ENCODE results near the gene SMC2.

Gene SMC2

DNA sequence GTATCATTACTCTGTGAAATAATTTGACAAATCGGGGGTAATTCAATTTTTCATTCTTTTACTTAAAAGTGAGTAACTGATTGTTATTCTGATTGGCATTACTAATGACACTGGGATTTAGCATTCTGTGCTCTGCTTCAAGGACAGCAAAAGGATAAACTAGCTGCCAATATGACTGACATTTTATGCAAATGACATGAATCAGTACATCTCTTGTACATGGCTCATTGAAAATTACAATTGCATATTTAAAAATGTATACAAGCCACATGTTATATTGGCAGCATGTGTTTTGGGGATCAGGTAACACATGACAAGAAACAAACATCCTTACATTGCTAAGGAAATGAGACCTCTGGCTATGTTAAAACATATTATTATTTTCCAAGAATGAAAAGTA lies 79.0 kb downstream of the SMC2 start:
- H3K4me3 ChIP-seq (ENCODE audit: low read length, poor library complexity, severe bottlenecking): no peak overlapping the region
- H3K9me2 ChIP-seq (replicated peaks; ENCODE audit: low read depth, low read length): no peaks in the 10 kb centered on the region
- no peak overlapping the region for H2AFZ ChIP-seq (ENCODE audit: low read length)
- TF ChIP-seq EZH2phosphoT487 (IDR thresholded peaks at IDR 0.05; ENCODE audit: borderline replicate concordance): no peak
- TF ChIP-seq, protein P1, sequence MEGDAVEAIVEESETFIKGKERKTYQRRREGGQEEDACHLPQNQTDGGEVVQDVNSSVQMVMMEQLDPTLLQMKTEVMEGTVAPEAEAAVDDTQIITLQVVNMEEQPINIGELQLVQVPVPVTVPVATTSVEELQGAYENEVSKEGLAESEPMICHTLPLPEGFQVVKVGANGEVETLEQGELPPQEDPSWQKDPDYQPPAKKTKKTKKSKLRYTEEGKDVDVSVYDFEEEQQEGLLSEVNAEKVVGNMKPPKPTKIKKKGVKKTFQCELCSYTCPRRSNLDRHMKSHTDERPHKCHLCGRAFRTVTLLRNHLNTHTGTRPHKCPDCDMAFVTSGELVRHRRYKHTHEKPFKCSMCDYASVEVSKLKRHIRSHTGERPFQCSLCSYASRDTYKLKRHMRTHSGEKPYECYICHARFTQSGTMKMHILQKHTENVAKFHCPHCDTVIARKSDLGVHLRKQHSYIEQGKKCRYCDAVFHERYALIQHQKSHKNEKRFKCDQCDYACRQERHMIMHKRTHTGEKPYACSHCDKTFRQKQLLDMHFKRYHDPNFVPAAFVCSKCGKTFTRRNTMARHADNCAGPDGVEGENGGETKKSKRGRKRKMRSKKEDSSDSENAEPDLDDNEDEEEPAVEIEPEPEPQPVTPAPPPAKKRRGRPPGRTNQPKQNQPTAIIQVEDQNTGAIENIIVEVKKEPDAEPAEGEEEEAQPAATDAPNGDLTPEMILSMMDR (conservative IDR thresholded peaks at IDR 0.05; ENCODE audit: low read length): no peak
- no peaks in the 10 kb centered on the region for H4K20me1 ChIP-seq (ENCODE audit: insufficient read depth, low read length, poor library complexity, severe bottlenecking)
- H3K4me1 ChIP-seq (ENCODE audit: insufficient read depth, low read length, poor library complexity, severe bottlenecking): no peaks in the 10 kb centered on the region
- H3K36me3 ChIP-seq (ENCODE audit: insufficient read depth, low read length): no peaks in the 10 kb centered on the region
- H3F3A ChIP-seq (ENCODE audit: low read depth): no peaks in the 10 kb centered on the region
- no peaks in the 10 kb centered on the region for H3K79me2 ChIP-seq (ENCODE audit: insufficient read depth, low read length)
- H3K27me3 ChIP-seq (ENCODE audit: insufficient read depth, low read length, poor library complexity, severe bottlenecking): no peaks in the 10 kb centered on the region
- H3K4me2 ChIP-seq (ENCODE audit: low read depth, low read length, poor library complexity, severe bottlenecking): no peak overlapping the region
- H3K9me3 ChIP-seq (ENCODE audit: insufficient read depth, low read depth, low read length): 0 out of 2 replicates have a peak, but pooled peaks cover under 1% of the 10 kb centered on the region
- no peak overlapping the region for H3K9ac ChIP-seq (ENCODE audit: low read depth, low read length, poor library complexity, severe bottlenecking)

DNA sequence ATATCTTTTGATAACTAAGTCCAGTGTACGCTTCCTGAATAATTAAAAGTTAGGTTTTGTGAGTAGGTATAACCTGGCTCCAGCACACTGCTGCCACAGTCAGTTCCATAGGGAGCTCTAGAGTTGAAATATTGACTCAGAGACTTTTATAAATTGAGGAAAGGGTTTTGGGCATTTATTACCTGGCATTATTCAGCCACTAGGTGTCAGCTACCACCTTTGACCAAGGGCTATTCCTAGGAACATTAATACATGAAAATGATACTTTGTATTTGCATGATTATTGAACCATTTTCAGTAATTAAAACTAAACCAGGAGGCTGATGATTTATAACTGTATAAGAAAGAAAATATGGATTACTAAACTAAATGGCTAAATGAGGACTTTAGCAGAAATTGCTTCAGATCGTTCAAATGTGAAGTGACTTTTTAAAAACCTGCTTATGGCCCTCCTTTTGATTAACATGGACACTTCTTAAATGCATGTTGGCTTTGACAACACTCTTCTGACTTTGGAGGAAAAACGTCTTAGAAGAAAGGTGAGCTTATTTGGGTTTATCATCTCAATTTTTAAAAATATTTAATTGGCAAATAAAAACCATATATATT lies 83.0 kb downstream of the SMC2 start:
- Histone ChIP-seq H2AFZ (ENCODE audit: low read length) (no peak overlapping the region), H3K4me2 (ENCODE audit: low read depth, low read length, poor library complexity, severe bottlenecking) (no peak overlapping the region), H3K27me3 (ENCODE audit: insufficient read depth, low read length, poor library complexity, severe bottlenecking) (no peaks in the 10 kb centered on the region), H3K9ac (ENCODE audit: low read depth, low read length, poor library complexity, severe bottlenecking) (no peak overlapping the region), H3K36me3 (ENCODE audit: insufficient read depth, low read length) (no peaks in the 10 kb centered on the region), H4K20me1 (ENCODE audit: insufficient read depth, low read length, poor library complexity, severe bottlenecking) (no peaks in the 10 kb centered on the region), H3K9me2 (replicated peaks; ENCODE audit: low read depth, low read length) (no peaks in the 10 kb centered on the region), H3F3A (ENCODE audit: low read depth) (no peaks in the 10 kb centered on the region), H3K9me3 (ENCODE audit: insufficient read depth, low read depth, low read length) (no peaks in the 10 kb centered on the region), H3K4me1 (ENCODE audit: insufficient read depth, low read length, poor library complexity, severe bottlenecking) (no peaks in the 10 kb centered on the region), H3K79me2 (ENCODE audit: insufficient read depth, low read length) (no peaks in the 10 kb centered on the region), H3K4me3 (ENCODE audit: low read length, poor library complexity, severe bottlenecking) (no peak overlapping the region)
- TF ChIP-seq, protein P1 (conservative IDR thresholded peaks at IDR 0.05; ENCODE audit: low read length): peak; percentile 76
- TF ChIP-seq EZH2phosphoT487 (IDR thresholded peaks at IDR 0.05; ENCODE audit: borderline replicate concordance): no peak

DNA sequence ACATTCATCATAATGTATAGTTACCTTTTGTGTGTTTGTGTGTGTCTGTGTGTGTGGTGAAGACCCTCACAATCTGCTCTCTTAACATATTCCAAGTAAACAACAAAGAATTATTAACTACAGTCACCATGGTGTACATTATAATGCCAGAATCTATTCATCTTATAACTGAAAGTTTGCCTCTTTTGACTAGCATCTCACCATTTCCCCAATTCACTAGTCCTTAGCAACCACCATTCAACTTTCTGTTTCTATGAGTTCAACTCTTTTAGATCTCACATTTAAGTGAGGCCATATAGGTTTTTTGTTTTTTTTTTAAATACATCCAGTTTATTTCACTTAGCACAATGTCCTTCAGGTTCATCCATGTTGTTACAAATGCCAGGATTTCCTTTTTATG lies 83.6 kb downstream of the SMC2 start:
- TF ChIP-seq, protein P1 (conservative IDR thresholded peaks at IDR 0.05; ENCODE audit: low read length): no peak
- TF ChIP-seq EZH2phosphoT487 (IDR thresholded peaks at IDR 0.05; ENCODE audit: borderline replicate concordance): no peak
- H3K9ac ChIP-seq (ENCODE audit: low read depth, low read length, poor library complexity, severe bottlenecking): no peak overlapping the region
- H3K79me2 ChIP-seq (ENCODE audit: insufficient read depth, low read length): no peaks in the 10 kb centered on the region
- H3K4me2 ChIP-seq (ENCODE audit: low read depth, low read length, poor library complexity, severe bottlenecking): no peak overlapping the region
- no peaks in the 10 kb centered on the region for H4K20me1 ChIP-seq (ENCODE audit: insufficient read depth, low read length, poor library complexity, severe bottlenecking)
- no peaks in the 10 kb centered on the region for H3K9me3 ChIP-seq (ENCODE audit: insufficient read depth, low read depth, low read length)
- H3K4me1 ChIP-seq (ENCODE audit: insufficient read depth, low read length, poor library complexity, severe bottlenecking): no peaks in the 10 kb centered on the region
- H3K27me3 ChIP-seq (ENCODE audit: insufficient read depth, low read length, poor library complexity, severe bottlenecking): no peaks in the 10 kb centered on the region
- H3F3A ChIP-seq (ENCODE audit: low read depth): no peaks in the 10 kb centered on the region
- H2AFZ ChIP-seq (ENCODE audit: low read length): no peak overlapping the region
- no peak overlapping the region for H3K4me3 ChIP-seq (ENCODE audit: low read length, poor library complexity, severe bottlenecking)
- H3K9me2 ChIP-seq (replicated peaks; ENCODE audit: low read depth, low read length): no peaks in the 10 kb centered on the region
- H3K36me3 ChIP-seq (ENCODE audit: insufficient read depth, low read length): no peaks in the 10 kb centered on the region
